ENCODE measurements around the gene OBSCN. TPM values are rescaled to one million over a fixed set of nuclear protein-coding genes. Genes with fewer than 3 reads are reported as not detected.

OBSCN gene
- total and polyA plus RNA-seq, 2 of the 4 experiments (the other 2 are of a cell fraction) = 4.1 to 9.5 TPM

DNA sequence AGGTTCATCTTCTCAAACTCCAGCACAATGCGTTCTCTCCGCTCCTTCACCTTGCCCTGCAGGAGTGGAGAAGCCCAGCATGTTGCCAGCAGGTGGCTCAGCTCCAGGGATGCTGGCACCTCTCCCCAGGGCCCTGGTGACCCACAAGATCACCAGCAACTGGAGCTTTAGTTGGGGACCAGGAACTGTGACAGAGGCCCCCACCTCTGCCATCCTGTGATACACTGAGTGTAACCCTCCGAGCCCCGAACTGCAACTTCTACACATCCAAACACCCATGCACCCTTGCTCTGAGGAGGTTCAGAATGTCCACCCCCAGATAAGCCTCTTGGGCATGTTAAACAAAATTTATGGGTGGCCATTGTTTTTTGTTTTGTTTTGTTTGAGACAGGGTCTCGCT, 203.3 kb downstream of the OBSCN start:
- H3K4ac ChIP-seq (ENCODE audit: low read depth, low read length) = no peak overlapping the region
- ATAC-seq (ENCODE audit: low read depth) (no peak), DNase-seq (no peak)
- no peak overlapping the region for H2BK5ac ChIP-seq (ENCODE audit: low read depth, low read length, poor library complexity, severe bottlenecking)
- H4K91ac ChIP-seq (ENCODE audit: insufficient read depth, low read depth, low read length) = no peak overlapping the region
- no peak for TF ChIP-seq MAZ (IDR thresholded peaks at IDR 0.05; ENCODE audit: borderline replicate concordance, low read depth, low read length)
- no peak for TF ChIP-seq BHLHE40 (IDR thresholded peaks at IDR 0.05; ENCODE audit: low read depth, low read length)
- TF ChIP-seq, protein P1, sequence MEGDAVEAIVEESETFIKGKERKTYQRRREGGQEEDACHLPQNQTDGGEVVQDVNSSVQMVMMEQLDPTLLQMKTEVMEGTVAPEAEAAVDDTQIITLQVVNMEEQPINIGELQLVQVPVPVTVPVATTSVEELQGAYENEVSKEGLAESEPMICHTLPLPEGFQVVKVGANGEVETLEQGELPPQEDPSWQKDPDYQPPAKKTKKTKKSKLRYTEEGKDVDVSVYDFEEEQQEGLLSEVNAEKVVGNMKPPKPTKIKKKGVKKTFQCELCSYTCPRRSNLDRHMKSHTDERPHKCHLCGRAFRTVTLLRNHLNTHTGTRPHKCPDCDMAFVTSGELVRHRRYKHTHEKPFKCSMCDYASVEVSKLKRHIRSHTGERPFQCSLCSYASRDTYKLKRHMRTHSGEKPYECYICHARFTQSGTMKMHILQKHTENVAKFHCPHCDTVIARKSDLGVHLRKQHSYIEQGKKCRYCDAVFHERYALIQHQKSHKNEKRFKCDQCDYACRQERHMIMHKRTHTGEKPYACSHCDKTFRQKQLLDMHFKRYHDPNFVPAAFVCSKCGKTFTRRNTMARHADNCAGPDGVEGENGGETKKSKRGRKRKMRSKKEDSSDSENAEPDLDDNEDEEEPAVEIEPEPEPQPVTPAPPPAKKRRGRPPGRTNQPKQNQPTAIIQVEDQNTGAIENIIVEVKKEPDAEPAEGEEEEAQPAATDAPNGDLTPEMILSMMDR (conservative IDR thresholded peaks at IDR 0.05; ENCODE audit: low read depth, low read length) = no peak
- TF ChIP-seq, protein P2, sequence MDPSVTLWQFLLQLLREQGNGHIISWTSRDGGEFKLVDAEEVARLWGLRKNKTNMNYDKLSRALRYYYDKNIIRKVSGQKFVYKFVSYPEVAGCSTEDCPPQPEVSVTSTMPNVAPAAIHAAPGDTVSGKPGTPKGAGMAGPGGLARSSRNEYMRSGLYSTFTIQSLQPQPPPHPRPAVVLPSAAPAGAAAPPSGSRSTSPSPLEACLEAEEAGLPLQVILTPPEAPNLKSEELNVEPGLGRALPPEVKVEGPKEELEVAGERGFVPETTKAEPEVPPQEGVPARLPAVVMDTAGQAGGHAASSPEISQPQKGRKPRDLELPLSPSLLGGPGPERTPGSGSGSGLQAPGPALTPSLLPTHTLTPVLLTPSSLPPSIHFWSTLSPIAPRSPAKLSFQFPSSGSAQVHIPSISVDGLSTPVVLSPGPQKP (IDR thresholded peaks at IDR 0.05; ENCODE audit: borderline replicate concordance, low read depth, low read length) = no peak
- TF ChIP-seq NFE2L2 (IDR thresholded peaks at IDR 0.05; ENCODE audit: low read depth, low read length) = no peak
- TF ChIP-seq USF2 (IDR thresholded peaks at IDR 0.05; ENCODE audit: low read depth, low read length) = no peak
- TF ChIP-seq POLR2A (IDR thresholded peaks at IDR 0.05; ENCODE audit: low read depth, low read length) = no peak
- TF ChIP-seq FOS (IDR thresholded peaks at IDR 0.05; ENCODE audit: low read depth, low read length) = no peak
- TF ChIP-seq MAFK (IDR thresholded peaks at IDR 0.05; ENCODE audit: low read depth, low read length) = no peak
- no peak for TF ChIP-seq RAD21 (IDR thresholded peaks at IDR 0.05; ENCODE audit: low read length)
- no peak for TF ChIP-seq CHD1 (IDR thresholded peaks at IDR 0.05; ENCODE audit: low read depth, low read length)
- no peak for TF ChIP-seq MXI1 (IDR thresholded peaks at IDR 0.05; ENCODE audit: borderline replicate concordance, low read depth, low read length)
- TF ChIP-seq SMC3 (IDR thresholded peaks at IDR 0.05; ENCODE audit: low read depth, low read length) = no peak
- intact Hi-C loops (cut with micrococcal nuclease) (no loop called here), in situ Hi-C loops (cut with MboI; ENCODE audit: low sequenced_read_pairs) (no loop called here), dilution Hi-C loops (cut with HindIII; ENCODE audit: low sequenced_read_pairs, unreplicated experiment) (no loop called here)
- peaks cover 6% of the 10 kb centered on the region; the same call in 1 of the 2 replicates for H3K4me1 ChIP-seq (ENCODE audit: control insufficient read depth, insufficient read depth, low read length)
- H2AK9ac ChIP-seq (replicated peaks; ENCODE audit: low read depth, low read length, poor library complexity) = no peak overlapping the region
- no peak overlapping the region for H2BK20ac ChIP-seq (ENCODE audit: low read depth, low read length)
- H4K5ac ChIP-seq (ENCODE audit: low read depth, low read length) = no peak overlapping the region
- H3K27me3 ChIP-seq (ENCODE audit: control insufficient read depth, insufficient read depth, low read length) = no peaks in the 10 kb centered on the region; the same call in 1 of the 2 replicates
- WGBS, 2 experiments (ENCODE audit: extremely low coverage in 2 of 2, insufficient read length in 1 of 2) = no CpG with 5 or more reads among the region's 5 CpGs
- no peak overlapping the region for H3K23ac ChIP-seq (ENCODE audit: low read depth, low read length)
- BruUV-seq (replicated peaks) = no TSS peak
- ChIA-PET POLR2A (ENCODE audit: unreplicated experiment) (no interaction called here), CTCF (no interaction called here)
- no peaks in the 10 kb centered on the region for H3K9me3 ChIP-seq (ENCODE audit: control insufficient read depth, insufficient read depth, low read length)
- H3K18ac ChIP-seq (ENCODE audit: low read depth, low read length) = no peak overlapping the region
- no peak overlapping the region for H2AFZ ChIP-seq (replicated peaks; ENCODE audit: low read length, poor library complexity)
- no peak overlapping the region for H3K27ac ChIP-seq (ENCODE audit: insufficient read depth, low read length)
- H3K56ac ChIP-seq (ENCODE audit: extremely low read depth, insufficient read depth, low read length) = no peak overlapping the region
- H2BK120ac ChIP-seq (ENCODE audit: low read depth, low read length) = no peak overlapping the region
- H2BK15ac ChIP-seq (ENCODE audit: low read depth, low read length) = no peak overlapping the region
- H2AK5ac ChIP-seq (ENCODE audit: low read depth, low read length) = no peak overlapping the region
- H4K8ac ChIP-seq (ENCODE audit: low read depth in 2 of 2, low read length in 2 of 2) = no peak overlapping the region
- H4K20me1 ChIP-seq (ENCODE audit: insufficient read depth, low read length) = peaks cover 24% of the 10 kb centered on the region
- peaks cover 24% of the 10 kb centered on the region for H3K9me1 ChIP-seq (ENCODE audit: insufficient read depth, low read length)
- H3K14ac ChIP-seq (replicated peaks; ENCODE audit: low read depth, low read length) = no peak overlapping the region
- H3K36me3 ChIP-seq (ENCODE audit: control insufficient read depth, insufficient read depth, low read length) = peaks cover 20% of the 10 kb centered on the region
- no peak overlapping the region for H3K9ac ChIP-seq (ENCODE audit: low read depth, low read length)
- no peak overlapping the region for H3K4me3 ChIP-seq (ENCODE audit: insufficient read depth, low read depth, low read length)
- peaks cover 18 to 50% of the 10 kb centered on the region in 2 experiments for H3K79me1 ChIP-seq (ENCODE audit: low read depth in 1 of 2, low read length in 2 of 2)
- no peak overlapping the region for H3K4me2 ChIP-seq (ENCODE audit: low read depth, low read length)
